ENCODE data around the gene ELOVL1.

ELOVL1 gene

DNA sequence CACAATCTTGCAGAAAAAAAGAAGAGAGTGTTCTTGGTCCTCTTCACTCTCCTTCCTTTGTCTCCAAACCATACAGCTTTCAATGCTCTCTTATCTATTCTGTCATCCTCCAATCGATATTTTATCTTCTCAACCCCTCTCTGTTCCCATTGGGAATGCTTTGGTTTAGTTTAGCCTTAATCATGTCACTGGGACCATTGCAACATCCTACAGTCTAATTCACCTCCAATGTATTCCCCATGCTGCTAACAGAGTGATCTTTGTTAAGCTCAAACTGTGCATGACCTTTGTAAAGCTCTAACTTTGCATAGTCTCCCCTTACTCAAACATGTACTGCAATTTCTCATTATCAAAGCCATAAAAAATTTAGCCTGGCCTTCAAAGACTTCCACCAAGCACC is 27.3 kb downstream of the ELOVL1 start:
- CTCF ChIA-PET, result no interaction called here

DNA sequence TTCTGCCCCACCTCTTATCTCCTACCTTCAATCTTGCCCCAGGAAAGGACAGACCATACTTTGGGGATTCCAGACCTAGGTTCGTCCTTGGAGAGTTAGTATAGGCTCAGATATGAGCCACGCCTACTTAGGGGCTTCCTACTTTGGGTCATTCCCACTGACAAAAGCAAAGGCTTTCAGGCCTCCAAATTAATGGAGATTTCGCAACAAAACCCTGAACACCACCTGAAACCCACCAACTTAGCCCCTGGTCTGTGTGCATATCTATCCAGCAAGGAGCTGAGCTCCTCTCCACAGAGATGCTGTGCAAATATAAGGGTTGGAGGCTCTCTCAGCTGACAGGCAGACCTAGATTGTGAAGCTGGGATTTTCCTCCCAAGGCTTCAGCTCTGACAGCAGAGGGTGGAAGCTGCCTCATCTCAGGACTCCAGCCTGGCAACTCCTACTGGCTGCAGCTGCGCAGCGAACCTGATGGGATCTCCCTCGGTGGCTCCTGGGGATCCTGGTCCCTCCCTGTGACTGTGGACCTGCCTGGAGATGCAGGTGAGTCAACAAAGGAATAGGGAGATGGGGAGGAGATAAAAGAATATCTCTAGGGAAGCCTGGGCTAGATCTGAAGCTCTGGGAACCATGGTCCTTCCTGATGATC is 28.1 kb downstream of the ELOVL1 start:
- ChIA-PET POLR2A (interaction anchor here (1.1 to 3.7 kb wide), 2 partner anchors 9 to 18 kb away, joined by 4 to 15 read pairs; no protein-coding TSS in a partner anchor), CTCF (no interaction called here)
- no peak for TF ChIP-seq SP1 (IDR thresholded peaks at IDR 0.05)
- TF ChIP-seq NFRKB (IDR thresholded peaks at IDR 0.05), result no peak
- no peak for TF ChIP-seq TARDBP (IDR thresholded peaks at IDR 0.05)
- no peak for TF ChIP-seq FOXA1 (IDR thresholded peaks at IDR 0.05)
- TF ChIP-seq, protein P1, sequence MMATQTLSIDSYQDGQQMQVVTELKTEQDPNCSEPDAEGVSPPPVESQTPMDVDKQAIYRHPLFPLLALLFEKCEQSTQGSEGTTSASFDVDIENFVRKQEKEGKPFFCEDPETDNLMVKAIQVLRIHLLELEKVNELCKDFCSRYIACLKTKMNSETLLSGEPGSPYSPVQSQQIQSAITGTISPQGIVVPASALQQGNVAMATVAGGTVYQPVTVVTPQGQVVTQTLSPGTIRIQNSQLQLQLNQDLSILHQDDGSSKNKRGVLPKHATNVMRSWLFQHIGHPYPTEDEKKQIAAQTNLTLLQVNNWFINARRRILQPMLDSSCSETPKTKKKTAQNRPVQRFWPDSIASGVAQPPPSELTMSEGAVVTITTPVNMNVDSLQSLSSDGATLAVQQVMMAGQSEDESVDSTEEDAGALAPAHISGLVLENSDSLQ (IDR thresholded peaks at IDR 0.05), result no peak
- no peak for TF ChIP-seq FOXK2 (IDR thresholded peaks at IDR 0.05)
- no peak for TF ChIP-seq SUZ12 (IDR thresholded peaks at IDR 0.05)

More for the DNA sequence above, 27.3 kb downstream of the ELOVL1 start:
- no peak for DNase-seq (ENCODE audit: extremely low spot score)
- TF ChIP-seq BHLHE40 (IDR thresholded peaks at IDR 0.05; ENCODE audit: borderline replicate concordance), result no peak
- no peak for TF ChIP-seq LEF1 (IDR thresholded peaks at IDR 0.05; ENCODE audit: borderline replicate concordance)
- no peak for TF ChIP-seq L3MBTL2 (conservative IDR thresholded peaks at IDR 0.05)
- TF ChIP-seq NFRKB (IDR thresholded peaks at IDR 0.05), result no peak
- no peak for TF ChIP-seq TARDBP (IDR thresholded peaks at IDR 0.05)
- no peak for TF ChIP-seq FOXM1 (IDR thresholded peaks at IDR 0.05; ENCODE audit: borderline replicate concordance)
- TF ChIP-seq, protein P1 (IDR thresholded peaks at IDR 0.05), result no peak
- TF ChIP-seq FOXK2 (IDR thresholded peaks at IDR 0.05), result no peak
- TF ChIP-seq SP1 (IDR thresholded peaks at IDR 0.05), result no peak
- no peak for TF ChIP-seq ARNT (IDR thresholded peaks at IDR 0.05)
- no peak for TF ChIP-seq HDGF (IDR thresholded peaks at IDR 0.05; ENCODE audit: borderline replicate concordance)
- TF ChIP-seq FOXA1 (IDR thresholded peaks at IDR 0.05), result no peak
- POLR2A ChIA-PET, result interaction anchor here (1.1 to 3.7 kb wide), 2 partner anchors 8 to 18 kb away, joined by 4 to 15 read pairs; no protein-coding TSS in a partner anchor

DNA sequence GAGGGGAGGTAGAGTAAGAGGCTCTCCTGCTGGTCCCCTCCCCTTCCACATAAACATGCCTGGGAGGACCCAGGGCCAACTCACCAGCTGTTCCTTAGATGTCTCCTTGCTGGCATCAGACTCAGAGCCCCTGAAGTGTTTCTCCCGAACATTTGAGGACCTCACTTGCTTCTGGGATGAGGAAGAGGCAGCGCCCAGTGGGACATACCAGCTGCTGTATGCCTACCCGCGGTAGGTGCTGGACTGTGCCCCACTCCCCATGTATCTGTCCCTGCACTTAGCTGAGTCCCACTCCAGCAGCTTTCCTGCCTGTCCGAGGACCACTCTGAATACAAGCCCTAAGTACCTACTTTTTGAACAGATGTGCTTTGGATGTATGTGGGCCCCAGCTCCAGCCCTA is 29.8 kb downstream of the ELOVL1 start:
- TF ChIP-seq FOXA1 (IDR thresholded peaks at IDR 0.05) (no peak), LEF1 (IDR thresholded peaks at IDR 0.05; ENCODE audit: borderline replicate concordance) (no peak), TARDBP (IDR thresholded peaks at IDR 0.05) (no peak), FOXK2 (IDR thresholded peaks at IDR 0.05) (no peak), SUZ12 (IDR thresholded peaks at IDR 0.05) (no peak), L3MBTL2 (conservative IDR thresholded peaks at IDR 0.05) (no peak), ELF4 (IDR thresholded peaks at IDR 0.05) (no peak), BHLHE40 (IDR thresholded peaks at IDR 0.05; ENCODE audit: borderline replicate concordance) (no peak), ZNF384 (IDR thresholded peaks at IDR 0.05) (no peak), NFRKB (IDR thresholded peaks at IDR 0.05) (no peak), HDGF (IDR thresholded peaks at IDR 0.05; ENCODE audit: borderline replicate concordance) (no peak), CTBP1 (IDR thresholded peaks at IDR 0.05; ENCODE audit: borderline replicate concordance) (no peak), SP1 (IDR thresholded peaks at IDR 0.05) (no peak)
- TF ChIP-seq, protein P1 (IDR thresholded peaks at IDR 0.05), result no peak
- CTCF ChIA-PET, result no interaction called here
- POLR2A ChIA-PET, result interaction anchor here (3.7 kb wide), 1 partner anchor 11 kb away, joined by 15 read pairs; no protein-coding TSS in a partner anchor
- no peak for DNase-seq (ENCODE audit: extremely low spot score)

More for the DNA sequence above, 28.1 kb downstream of the ELOVL1 start:
- no peak for DNase-seq (ENCODE audit: extremely low spot score)

DNA sequence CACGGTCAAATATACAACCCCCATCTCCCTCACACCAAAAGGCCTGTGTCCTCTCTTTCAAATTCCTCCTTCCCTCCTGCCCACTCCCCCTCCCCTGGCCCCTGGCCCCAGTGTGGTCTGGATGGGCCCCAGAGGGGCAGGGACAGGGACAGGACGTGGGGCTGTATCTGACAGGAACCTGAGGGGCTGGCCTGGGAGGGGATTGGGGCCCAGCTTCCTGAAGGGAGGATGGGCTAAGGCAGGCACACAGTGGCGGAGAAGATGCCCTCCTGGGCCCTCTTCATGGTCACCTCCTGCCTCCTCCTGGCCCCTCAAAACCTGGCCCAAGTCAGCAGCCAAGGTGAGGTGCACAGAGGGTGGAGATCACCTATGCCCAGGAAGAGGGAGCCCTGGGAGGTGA is 30.2 kb downstream of the ELOVL1 start, which contains the start of gene MPL:
MPL (plus strand) TSS at position 231 of the 400 bp plus-strand sequence; CDS start at position 262, 31 bp downstream.
- ChIA-PET POLR2A (interaction anchor here (3.7 kb wide), 1 partner anchor 11 kb away, joined by 15 read pairs; no protein-coding TSS in a partner anchor), CTCF (no interaction called here)
- no peak for DNase-seq (ENCODE audit: extremely low spot score)
- TF ChIP-seq LEF1 (IDR thresholded peaks at IDR 0.05; ENCODE audit: borderline replicate concordance) (no peak), FOXM1 (IDR thresholded peaks at IDR 0.05; ENCODE audit: borderline replicate concordance) (no peak), ARNT (IDR thresholded peaks at IDR 0.05) (no peak), HDGF (IDR thresholded peaks at IDR 0.05; ENCODE audit: borderline replicate concordance) (no peak), NFRKB (IDR thresholded peaks at IDR 0.05) (no peak), FOXK2 (IDR thresholded peaks at IDR 0.05) (no peak), SUZ12 (IDR thresholded peaks at IDR 0.05) (no peak), ZNF384 (IDR thresholded peaks at IDR 0.05) (no peak)

DNA sequence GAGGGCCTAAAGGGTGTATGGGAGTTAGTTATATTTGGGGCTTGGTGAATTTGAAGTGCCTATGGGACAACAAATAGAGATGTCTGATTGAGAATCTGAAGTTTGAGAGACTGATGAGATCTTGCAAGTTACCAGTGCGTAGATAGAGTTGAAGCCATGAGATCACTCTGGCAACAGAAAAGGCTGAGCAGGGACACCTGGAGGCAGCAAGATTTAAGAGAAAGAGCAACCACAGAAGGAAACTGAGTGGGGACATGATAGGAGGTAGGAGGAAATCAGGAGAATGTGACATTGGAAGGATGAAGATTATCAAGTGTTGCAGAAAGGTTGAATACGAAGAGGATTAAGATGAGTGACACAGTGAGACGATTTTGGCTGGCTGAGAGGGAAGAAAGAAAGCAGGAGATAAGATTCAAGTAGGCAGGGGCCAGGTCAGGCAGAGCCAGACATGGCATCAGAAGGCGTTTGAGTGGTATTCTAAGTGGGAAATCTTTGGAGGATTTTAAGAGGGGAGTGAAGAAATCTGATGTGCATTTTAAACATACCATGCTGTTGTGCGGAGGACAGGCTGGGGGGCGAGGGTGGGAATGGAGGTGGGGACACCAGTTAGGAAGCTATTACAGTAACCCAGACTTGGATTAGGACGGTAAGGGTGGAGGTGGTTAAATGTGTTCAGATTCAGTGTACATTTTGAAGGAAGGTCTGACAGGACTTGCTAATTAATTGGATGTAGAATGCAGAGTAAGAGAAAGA is 33.2 kb downstream of the ELOVL1 start:
- TF ChIP-seq ZNF384 (IDR thresholded peaks at IDR 0.05), result no peak
- TF ChIP-seq FOXA1 (IDR thresholded peaks at IDR 0.05), result no peak
- no peak for TF ChIP-seq NFRKB (IDR thresholded peaks at IDR 0.05)
- TF ChIP-seq SUZ12 (IDR thresholded peaks at IDR 0.05), result no peak
- TF ChIP-seq FOXM1 (IDR thresholded peaks at IDR 0.05; ENCODE audit: borderline replicate concordance), result no peak
- no peak for TF ChIP-seq CTBP1 (IDR thresholded peaks at IDR 0.05; ENCODE audit: borderline replicate concordance)
- no peak for TF ChIP-seq FOXK2 (IDR thresholded peaks at IDR 0.05)
- no peak for TF ChIP-seq ELF4 (IDR thresholded peaks at IDR 0.05)
- no peak for TF ChIP-seq SP1 (IDR thresholded peaks at IDR 0.05)
- TF ChIP-seq, protein P1 (IDR thresholded peaks at IDR 0.05), result no peak
- TF ChIP-seq TARDBP (IDR thresholded peaks at IDR 0.05), result no peak
- no peak for TF ChIP-seq ARNT (IDR thresholded peaks at IDR 0.05)
- TF ChIP-seq BHLHE40 (IDR thresholded peaks at IDR 0.05; ENCODE audit: borderline replicate concordance), result no peak
- no peak for TF ChIP-seq L3MBTL2 (conservative IDR thresholded peaks at IDR 0.05)
- TF ChIP-seq LEF1 (IDR thresholded peaks at IDR 0.05; ENCODE audit: borderline replicate concordance), result no peak
- no peak for TF ChIP-seq HDGF (IDR thresholded peaks at IDR 0.05; ENCODE audit: borderline replicate concordance)
- DNase-seq (ENCODE audit: extremely low spot score), result no peak
- ChIA-PET POLR2A (no interaction called here), CTCF (no interaction called here)
